ENCODE data around the gene CHCHD10. TPM values are rescaled to one million over a fixed set of nuclear protein-coding genes. Genes with fewer than 3 reads are reported as not detected.

The CHCHD10 gene
- total RNA-seq, result 20.0 TPM
- polyA plus RNA-seq, result 64.0 TPM
- long read RNA-seq, donor 1, partial matches to known transcripts, result 0 of 3 reads
- long read RNA-seq, donor 1, other reads (novel, unspliced or antisense), result 0 of 3 reads
- long read RNA-seq, donor 2, transcript CHCHD10-202 (4 exons, 1,171 nt), result major isoform, 21 of 24 reads
- long read RNA-seq, donor 2, partial matches to known transcripts, result 0 of 24 reads
- long read RNA-seq, donor 2, other reads (novel, unspliced or antisense), result 0 of 24 reads
- long read RNA-seq, donor 3, transcript CHCHD10-202 (4 exons, 1,171 nt), result major isoform, 25 of 30 reads
- long read RNA-seq, donor 3, partial matches to known transcripts, result 0 of 30 reads
- long read RNA-seq, donor 3, other reads (novel, unspliced or antisense), result 0 of 30 reads
- long read RNA-seq, donor 4, transcript CHCHD10-202 (4 exons, 1,171 nt), result major isoform, 14 of 16 reads
- long read RNA-seq, donor 4, partial matches to known transcripts, result 0 of 16 reads
- long read RNA-seq, donor 4, other reads (novel, unspliced or antisense), result 0 of 16 reads
- long read RNA-seq, donor 5, transcript CHCHD10-202 (4 exons, 1,171 nt), result major isoform, 37 of 44 reads
- long read RNA-seq, donor 5, partial matches to known transcripts, result 5 of 44 reads
- long read RNA-seq, donor 5, other reads (novel, unspliced or antisense), result 0 of 44 reads
- long read RNA-seq, donor 6, transcript CHCHD10-202 (4 exons, 1,171 nt), result major isoform, 12 of 14 reads
- long read RNA-seq, donor 6, partial matches to known transcripts, result 0 of 14 reads
- long read RNA-seq, donor 6, other reads (novel, unspliced or antisense), result 0 of 14 reads
- long read RNA-seq, donor 7, transcript CHCHD10-202 (4 exons, 1,171 nt), result major isoform, 21 of 29 reads
- long read RNA-seq, donor 7, partial matches to known transcripts, result 6 of 29 reads
- long read RNA-seq, donor 7, other reads (novel, unspliced or antisense), result 0 of 29 reads
- long read RNA-seq, donor 8, transcript CHCHD10-202 (4 exons, 1,171 nt), result major isoform, 10 of 10 reads
- long read RNA-seq, donor 8, partial matches to known transcripts, result 0 of 10 reads
- long read RNA-seq, donor 8, other reads (novel, unspliced or antisense), result 0 of 10 reads
- long read RNA-seq, donor 9, transcript CHCHD10-202 (4 exons, 1,171 nt), result major isoform, 6 of 6 reads
- long read RNA-seq, donor 9, partial matches to known transcripts, result 0 of 6 reads
- long read RNA-seq, donor 9, other reads (novel, unspliced or antisense), result 0 of 6 reads
- long read RNA-seq, donor 10, transcript CHCHD10-202 (4 exons, 1,171 nt), result major isoform, 24 of 24 reads
- long read RNA-seq, donor 10, partial matches to known transcripts, result 0 of 24 reads
- long read RNA-seq, donor 10, other reads (novel, unspliced or antisense), result 0 of 24 reads

DNA sequence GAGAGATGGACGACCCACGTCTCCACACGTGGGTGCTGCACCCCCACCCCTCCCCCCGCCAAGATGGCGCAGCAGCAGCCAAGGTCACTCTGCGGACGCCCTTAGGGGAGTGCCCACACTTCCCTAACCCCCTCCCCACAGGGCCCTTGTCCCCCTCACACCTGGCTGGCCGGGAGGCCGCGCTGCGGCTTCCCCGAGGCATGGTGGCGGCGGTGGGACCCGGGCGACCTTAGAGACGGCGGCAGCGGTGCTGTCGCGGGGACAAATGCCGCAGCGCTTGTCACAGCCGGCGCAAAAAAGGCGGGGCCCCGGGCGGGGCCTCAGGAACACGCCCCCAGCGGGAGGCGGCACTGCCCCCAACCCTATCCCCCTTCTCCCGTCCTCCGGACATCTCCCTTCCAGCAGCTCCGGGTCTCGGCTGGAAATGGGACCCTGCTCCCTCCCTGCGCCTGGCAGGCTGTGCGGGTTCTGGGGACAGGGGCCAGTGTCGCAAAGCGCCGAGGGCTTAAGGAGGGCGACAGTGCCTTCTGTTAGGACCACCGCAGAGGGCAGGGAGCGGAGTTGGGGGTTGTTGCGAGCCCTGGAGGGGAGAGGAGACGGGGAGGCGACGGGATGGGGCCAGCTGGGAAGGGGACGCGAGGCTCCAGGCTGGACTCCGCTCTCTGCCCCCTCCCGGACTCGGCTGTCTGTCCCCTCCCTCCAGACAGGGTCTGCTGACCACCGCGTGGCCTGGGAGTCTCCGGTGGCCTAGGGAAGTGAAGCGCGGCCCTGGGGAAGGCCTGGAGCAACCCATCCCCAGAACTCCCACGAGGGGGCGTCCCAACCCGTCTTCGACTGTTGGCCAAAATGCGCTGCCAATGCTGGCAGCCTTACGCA lies at the start of gene CHCHD10:
CHCHD10 (minus strand) TSS at position 300 of the 876 bp plus-strand sequence; CDS start at position 202, 98 bp downstream.
- peak in 5 of 9 donors; percentile 68 to 88 (median 79) for DNase-seq (ENCODE audit: low read depth in 6 of 9, low spot score in 9 of 9)
- Histone ChIP-seq H3K27ac (ENCODE audit: low read depth in 1 of 2, low read length in 1 of 2) (peak within 1 kb of the TSS; percentile 69 to 71), H3K36me3 (ENCODE audit: control insufficient read depth in 2 of 2, insufficient read depth in 2 of 2, low read length in 1 of 2) (peaks cover 0 to 3% of the 10 kb centered on the region in 2 donors), H3K27me3 (ENCODE audit: control insufficient read depth in 2 of 2, insufficient read depth in 1 of 2, low read length in 1 of 2) (peaks cover 0 to 3% of the 10 kb centered on the region in 2 donors), H3K4me1 (ENCODE audit: control insufficient read depth in 2 of 2, insufficient read depth in 2 of 2, low read length in 2 of 2) (peaks cover 37 to 80% of the 10 kb centered on the region in 2 donors), H3K4me3 (ENCODE audit: low read length in 2 of 2) (peak within 1 kb of the TSS; percentile 63 to 72), H3K9me3 (ENCODE audit: control insufficient read depth in 2 of 2, insufficient read depth in 1 of 2, low read length in 1 of 2) (peaks cover 0 to 8% of the 10 kb centered on the region in 2 donors)
- 1% methylated on average over 63 of the region's 63 CpGs for WGBS

GRCh38 chr22:23817146-23817545 lies 49.4 kb upstream of the CHCHD10 start:
- DNase-seq (ENCODE audit: low read depth in 6 of 9, low spot score in 9 of 9), result no peak
- no peaks in the 10 kb centered on the region for H3K4me1 ChIP-seq (ENCODE audit: control insufficient read depth in 2 of 2, insufficient read depth in 2 of 2, low read length in 2 of 2)
- no peaks in the 10 kb centered on the region for H3K27me3 ChIP-seq (ENCODE audit: control insufficient read depth in 2 of 2, insufficient read depth in 1 of 2, low read length in 1 of 2)
- H3K9me3 ChIP-seq (ENCODE audit: control insufficient read depth in 2 of 2, insufficient read depth in 1 of 2, low read length in 1 of 2), result peaks cover 0 to 3% of the 10 kb centered on the region in 2 donors
- H3K36me3 ChIP-seq (ENCODE audit: control insufficient read depth in 2 of 2, insufficient read depth in 2 of 2, low read length in 1 of 2), result peaks cover 60 to 70% of the 10 kb centered on the region in 2 donors
- no peak overlapping the region for H3K27ac ChIP-seq (ENCODE audit: low read depth in 1 of 2, low read length in 1 of 2)
- no peak overlapping the region for H3K4me3 ChIP-seq (ENCODE audit: low read length in 2 of 2)
- over 99% methylated on average over 6 of the region's 6 CpGs for WGBS

DNA sequence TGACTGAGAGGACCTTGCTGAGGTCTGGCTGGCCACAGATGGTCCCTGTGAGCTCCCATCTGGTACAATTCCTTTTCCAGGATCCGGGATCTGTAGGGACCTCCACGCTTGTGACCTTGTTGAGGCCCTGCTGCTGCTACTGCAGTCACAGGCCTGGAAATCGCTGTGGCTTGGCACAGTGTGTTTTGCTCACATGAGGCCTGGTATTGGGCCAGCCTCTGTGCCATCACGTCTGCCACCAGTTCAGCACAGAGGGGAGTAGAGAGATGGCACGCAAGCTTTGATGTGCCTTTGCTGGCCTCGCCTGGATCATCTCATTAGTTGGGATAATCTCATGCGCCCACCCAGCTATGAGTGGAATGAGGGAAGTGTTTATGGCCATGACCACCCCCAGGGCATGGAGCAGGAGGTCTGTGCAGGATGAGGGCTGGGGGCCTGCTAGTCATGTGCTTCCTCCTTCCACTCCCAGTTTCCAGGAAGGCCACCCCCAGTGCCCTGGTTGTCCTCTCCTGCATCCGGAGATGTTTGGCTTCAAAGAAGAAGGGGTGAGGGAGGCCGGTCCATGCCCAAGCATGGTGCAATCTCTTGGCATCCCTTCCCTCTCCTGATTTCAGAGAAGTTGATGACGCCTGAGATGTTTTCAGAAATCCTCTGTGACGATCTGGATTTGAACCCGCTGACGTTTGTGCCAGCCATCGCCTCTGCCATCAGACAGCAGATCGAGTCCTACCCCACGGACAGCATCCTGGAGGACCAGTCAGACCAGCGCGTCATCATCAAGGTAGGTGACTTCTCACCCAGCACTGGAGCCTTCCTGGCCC lies 48.6 kb upstream of the CHCHD10 start:
- WGBS, result 92% methylated on average over 18 of the region's 18 CpGs
- no peaks in the 10 kb centered on the region for H3K4me1 ChIP-seq (ENCODE audit: control insufficient read depth in 2 of 2, insufficient read depth in 2 of 2, low read length in 2 of 2)
- H3K9me3 ChIP-seq (ENCODE audit: control insufficient read depth in 2 of 2, insufficient read depth in 1 of 2, low read length in 1 of 2), result peaks cover 0 to 3% of the 10 kb centered on the region in 2 donors
- no peaks in the 10 kb centered on the region for H3K27me3 ChIP-seq (ENCODE audit: control insufficient read depth in 2 of 2, insufficient read depth in 1 of 2, low read length in 1 of 2)
- H3K36me3 ChIP-seq (ENCODE audit: control insufficient read depth in 2 of 2, insufficient read depth in 2 of 2, low read length in 1 of 2), result peaks cover 60 to 62% of the 10 kb centered on the region in 2 donors
- no peak overlapping the region for H3K27ac ChIP-seq (ENCODE audit: low read depth in 1 of 2, low read length in 1 of 2)
- no peak for DNase-seq (ENCODE audit: low read depth in 6 of 9, low spot score in 9 of 9)
- no peak overlapping the region for H3K4me3 ChIP-seq (ENCODE audit: low read length in 2 of 2)

DNA sequence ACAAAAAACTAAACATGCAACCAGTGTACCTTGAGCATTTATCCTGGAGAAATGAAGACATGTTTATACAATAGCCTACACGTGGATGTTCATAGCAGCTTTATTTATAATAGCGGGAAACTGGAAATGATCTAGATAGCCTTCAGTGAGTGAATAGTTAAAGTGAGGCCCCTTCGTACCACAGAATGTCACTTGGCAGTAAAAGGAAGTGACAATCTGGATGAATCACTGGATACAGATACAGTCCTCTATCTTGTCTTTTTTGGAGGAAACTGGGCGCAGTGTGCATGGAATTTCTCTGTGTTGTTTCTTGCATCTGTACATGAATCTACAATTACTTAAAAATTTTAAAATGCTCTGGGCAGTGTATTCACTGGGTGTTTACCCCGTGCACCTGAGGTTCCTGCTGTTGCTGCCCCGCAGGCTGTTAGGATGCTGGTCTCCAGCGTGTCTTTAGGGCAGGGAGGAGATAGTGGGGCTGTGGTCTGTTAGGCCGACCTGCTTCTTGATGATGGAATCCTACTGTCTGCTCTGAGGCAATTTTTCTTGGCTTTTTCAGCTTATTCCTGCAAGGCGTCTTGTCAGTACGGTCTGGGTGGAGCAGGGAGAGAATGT lies 47.9 kb upstream of the CHCHD10 start:
- no peak overlapping the region for H3K27ac ChIP-seq (ENCODE audit: low read depth in 1 of 2, low read length in 1 of 2)
- no peak for DNase-seq (ENCODE audit: low read depth in 6 of 9, low spot score in 9 of 9)
- no peaks in the 10 kb centered on the region for H3K27me3 ChIP-seq (ENCODE audit: control insufficient read depth in 2 of 2, insufficient read depth in 1 of 2, low read length in 1 of 2)
- H3K36me3 ChIP-seq (ENCODE audit: control insufficient read depth in 2 of 2, insufficient read depth in 2 of 2, low read length in 1 of 2), result peaks cover 56 to 59% of the 10 kb centered on the region in 2 donors
- H3K4me3 ChIP-seq (ENCODE audit: low read length in 2 of 2), result no peak overlapping the region
- WGBS, result 94% methylated on average over 10 of the region's 10 CpGs
- H3K4me1 ChIP-seq (ENCODE audit: control insufficient read depth in 2 of 2, insufficient read depth in 2 of 2, low read length in 2 of 2), result no peaks in the 10 kb centered on the region
- peaks cover 0 to 3% of the 10 kb centered on the region in 2 donors for H3K9me3 ChIP-seq (ENCODE audit: control insufficient read depth in 2 of 2, insufficient read depth in 1 of 2, low read length in 1 of 2)

GRCh38 chr22:23812378-23812777 lies 44.6 kb upstream of the CHCHD10 start:
- no peaks in the 10 kb centered on the region for H3K27me3 ChIP-seq (ENCODE audit: control insufficient read depth in 2 of 2, insufficient read depth in 1 of 2, low read length in 1 of 2)
- no peak overlapping the region for H3K27ac ChIP-seq (ENCODE audit: low read depth in 1 of 2, low read length in 1 of 2)
- no peak overlapping the region for H3K4me3 ChIP-seq (ENCODE audit: low read length in 2 of 2)
- H3K9me3 ChIP-seq (ENCODE audit: control insufficient read depth in 2 of 2, insufficient read depth in 1 of 2, low read length in 1 of 2), result peaks cover 0 to 3% of the 10 kb centered on the region in 2 donors
- DNase-seq (ENCODE audit: low read depth in 6 of 9, low spot score in 9 of 9), result no peak
- H3K4me1 ChIP-seq (ENCODE audit: control insufficient read depth in 2 of 2, insufficient read depth in 2 of 2, low read length in 2 of 2), result no peaks in the 10 kb centered on the region
- peaks cover 30 to 43% of the 10 kb centered on the region in 2 donors for H3K36me3 ChIP-seq (ENCODE audit: control insufficient read depth in 2 of 2, insufficient read depth in 2 of 2, low read length in 1 of 2)
- 96% methylated on average over 4 of the region's 4 CpGs for WGBS

GRCh38 chr22:23806837-23807236 lies 39.1 kb upstream of the CHCHD10 start:
- Histone ChIP-seq H3K9me3 (ENCODE audit: control insufficient read depth in 2 of 2, insufficient read depth in 1 of 2, low read length in 1 of 2) (no peaks in the 10 kb centered on the region), H3K36me3 (ENCODE audit: control insufficient read depth in 2 of 2, insufficient read depth in 2 of 2, low read length in 1 of 2) (peaks cover 53 to 62% of the 10 kb centered on the region in 2 donors), H3K27me3 (ENCODE audit: control insufficient read depth in 2 of 2, insufficient read depth in 1 of 2, low read length in 1 of 2) (no peaks in the 10 kb centered on the region), H3K4me3 (ENCODE audit: low read length in 2 of 2) (no peak overlapping the region), H3K27ac (ENCODE audit: low read depth in 1 of 2, low read length in 1 of 2) (no peak overlapping the region), H3K4me1 (ENCODE audit: control insufficient read depth in 2 of 2, insufficient read depth in 2 of 2, low read length in 2 of 2) (no peaks in the 10 kb centered on the region)
- WGBS, result 100% methylated on average over 1 of the region's 1 CpG
- no peak for DNase-seq (ENCODE audit: low read depth in 6 of 9, low spot score in 9 of 9)

DNA sequence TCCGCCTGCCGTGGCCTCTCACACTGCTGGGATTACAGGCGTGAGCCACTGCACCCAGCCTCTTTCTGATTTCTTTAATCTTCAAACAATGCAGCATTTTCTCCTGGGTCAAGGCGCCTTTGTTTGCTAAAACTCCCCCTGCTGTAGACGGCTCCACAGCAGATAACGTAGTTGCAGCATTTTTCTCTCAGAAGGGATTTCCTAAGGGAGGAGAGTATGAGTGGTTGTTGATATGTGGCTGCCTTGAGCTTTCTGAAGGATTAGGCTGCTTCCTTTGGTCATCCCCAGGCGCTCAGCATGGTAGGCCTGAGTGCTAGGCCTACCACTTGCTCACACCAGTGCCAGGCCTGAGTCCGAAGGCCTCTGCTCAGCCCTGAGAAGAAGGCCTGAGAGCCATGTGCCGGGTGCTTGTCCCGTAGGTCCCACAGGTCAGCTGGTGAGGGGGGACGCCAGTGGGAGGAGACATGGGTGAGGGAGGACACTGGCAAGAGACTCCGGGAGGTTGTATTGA lies 37.1 kb upstream of the CHCHD10 start:
- H3K4me3 ChIP-seq (ENCODE audit: low read length in 2 of 2), result no peak overlapping the region
- DNase-seq (ENCODE audit: low read depth in 6 of 9, low spot score in 9 of 9), result no peak
- peaks cover 70 to 73% of the 10 kb centered on the region in 2 donors for H3K36me3 ChIP-seq (ENCODE audit: control insufficient read depth in 2 of 2, insufficient read depth in 2 of 2, low read length in 1 of 2)
- WGBS, result 88% methylated on average over 12 of the region's 12 CpGs
- H3K9me3 ChIP-seq (ENCODE audit: control insufficient read depth in 2 of 2, insufficient read depth in 1 of 2, low read length in 1 of 2), result no peaks in the 10 kb centered on the region
- no peaks in the 10 kb centered on the region for H3K4me1 ChIP-seq (ENCODE audit: control insufficient read depth in 2 of 2, insufficient read depth in 2 of 2, low read length in 2 of 2)
- H3K27me3 ChIP-seq (ENCODE audit: control insufficient read depth in 2 of 2, insufficient read depth in 1 of 2, low read length in 1 of 2), result no peaks in the 10 kb centered on the region
- no peak overlapping the region for H3K27ac ChIP-seq (ENCODE audit: low read depth in 1 of 2, low read length in 1 of 2)

Measured in thymus (tissue), 14 donors.